Esophagus squamous epithelium (tissue), 4 donors: ENCODE data around the gene ARHGAP32.

Experiments used
- CTCF ChIP-seq, 6 experiments: fragments of 450-650 bp in 4 of 6; fragments of 200-600 bp in 2 of 6; sonication (generic) in 2 of 6; IDR thresholded peaks; one replicate each; pipeline ENCODE4 v1.5.1; 2016 to 2019; ENCODE audit warnings: antibody characterized with exemption in 6 of 6, mild to moderate bottlenecking in 4 of 6, moderate library complexity in 4 of 6
- POLR2A ChIP-seq, 4 donors: fragments of 450-650 bp; IDR thresholded peaks; one replicate each; pipeline ENCODE4 v1.6.1; 2017; ENCODE audit warnings: antibody characterized with exemption in 4 of 4, mild to moderate bottlenecking in 4 of 4, moderate library complexity in 3 of 4

- TF ChIP-seq CTCF (IDR thresholded peaks at IDR 0.05) (no peak), POLR2A (IDR thresholded peaks at IDR 0.05) (no peak)
Observed at GRCh38 chr11:128917144-128917724, 274.9 kb downstream of the ARHGAP32 start.
